Measurements from ENCODE around the gene MRGPRE.

MRGPRE gene

DNA sequence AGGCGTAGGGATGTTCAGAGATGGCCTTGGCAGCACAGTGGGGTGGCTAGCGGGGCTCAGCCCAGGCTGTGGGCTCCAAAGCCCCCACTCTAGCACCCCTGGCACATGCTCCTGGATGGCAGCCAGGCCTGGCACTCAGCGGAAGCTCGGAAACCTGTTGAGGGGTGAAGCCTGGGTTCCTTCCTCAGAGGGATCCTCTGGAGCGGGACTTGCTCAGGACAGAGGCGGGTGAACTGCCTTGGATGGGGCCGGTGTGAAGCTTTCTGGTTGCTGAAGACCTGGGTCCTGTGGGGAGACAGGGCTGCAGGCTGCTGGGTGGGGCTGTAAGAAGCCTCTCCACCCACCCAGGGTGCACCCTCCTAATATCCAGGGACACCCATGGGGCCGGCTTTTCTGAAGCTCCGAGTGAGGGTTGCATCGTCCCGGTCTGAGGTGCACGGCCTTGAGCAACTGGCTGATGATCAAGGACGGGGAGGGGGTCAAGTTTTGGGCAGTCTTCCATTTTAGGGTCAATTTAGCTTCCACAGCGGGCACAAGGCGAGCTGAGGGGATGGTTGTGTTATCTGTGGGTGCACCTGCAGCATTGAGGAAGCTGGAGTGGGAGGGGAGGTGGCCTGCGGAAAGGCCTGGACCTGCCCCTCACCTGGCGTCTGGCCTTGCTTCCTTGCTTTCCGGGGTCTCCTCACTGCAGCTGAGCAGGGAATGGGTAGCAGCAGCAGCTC, 5.2 kb downstream of the MRGPRE start:
- DNase-seq = no peak

DNA sequence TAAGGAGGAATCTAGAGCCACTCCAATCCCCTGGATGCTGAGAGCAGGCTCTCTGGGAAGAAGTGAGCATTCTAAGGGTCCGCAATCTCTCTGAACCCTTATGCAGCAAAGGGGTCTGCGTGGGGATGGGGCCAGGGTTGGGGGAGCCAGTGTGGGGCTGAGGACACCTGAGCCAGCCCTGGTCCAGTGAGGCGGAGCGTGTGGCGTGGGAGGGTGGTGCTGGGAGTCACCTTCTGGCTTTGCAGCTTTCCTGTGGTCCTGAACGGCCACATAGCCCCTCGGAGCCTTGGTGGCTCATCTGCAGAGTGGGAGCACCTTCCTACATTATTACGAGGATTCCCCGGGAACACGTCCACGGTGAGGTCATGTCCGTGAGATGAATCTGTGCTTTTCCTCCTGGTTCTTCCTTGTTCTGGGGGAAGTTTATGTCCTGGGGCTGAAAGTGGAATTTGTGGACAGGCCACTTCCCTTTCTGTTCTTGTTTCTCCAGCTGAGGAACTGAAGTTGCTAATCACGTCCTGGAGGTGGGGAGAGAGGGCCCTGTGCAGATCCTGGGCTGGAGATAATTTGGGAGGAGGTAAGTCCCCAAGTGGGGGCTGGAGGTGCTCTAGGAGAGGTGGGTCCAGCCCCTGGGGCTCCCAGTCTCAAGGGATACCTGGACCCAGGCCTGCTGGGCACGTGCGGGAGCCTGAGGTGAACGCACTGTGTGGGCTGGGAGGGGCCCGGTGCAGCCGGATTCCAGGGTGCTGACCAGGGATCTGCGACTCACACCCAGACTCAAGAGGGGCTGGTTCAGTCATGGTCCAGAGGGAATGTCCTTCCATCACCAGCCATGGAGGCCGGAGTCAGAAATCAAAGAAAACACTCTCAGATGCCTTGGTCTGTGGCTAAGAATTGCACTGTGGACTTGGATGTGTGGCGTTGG, 6.1 kb downstream of the MRGPRE start:
- peak in 1 of 14 donors; percentile 8 for DNase-seq

DNA sequence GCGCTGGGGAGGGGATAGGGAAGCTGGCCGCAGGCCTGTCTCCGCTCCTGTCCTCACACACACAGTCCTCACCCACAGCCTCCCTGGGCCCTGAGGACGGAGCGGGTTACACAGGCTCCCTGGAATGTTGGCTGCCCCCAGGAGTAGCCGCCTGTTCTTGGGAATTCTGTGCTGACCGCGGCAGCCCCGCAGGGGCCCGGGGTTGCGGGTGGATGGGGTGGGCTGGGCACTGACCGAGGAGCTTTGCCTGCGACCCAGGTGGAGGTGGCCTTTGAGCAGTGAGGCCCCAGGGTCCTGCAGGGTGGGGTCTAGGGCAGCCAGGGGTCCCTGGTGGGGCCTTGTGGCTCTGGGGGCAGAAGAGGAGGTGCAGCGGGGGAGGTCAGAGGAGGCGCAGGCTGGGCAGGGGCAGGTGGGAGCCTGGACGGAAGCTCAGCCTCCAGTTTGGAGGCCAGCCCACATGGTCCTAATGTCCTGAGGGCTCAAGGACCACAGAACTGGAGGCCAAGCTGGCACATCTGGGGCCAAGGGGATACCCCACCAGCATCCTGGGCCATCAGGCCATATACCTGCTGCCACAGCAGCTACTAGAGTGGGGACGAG, 7.0 kb downstream of the MRGPRE start:
- DNase-seq = no peak

DNA sequence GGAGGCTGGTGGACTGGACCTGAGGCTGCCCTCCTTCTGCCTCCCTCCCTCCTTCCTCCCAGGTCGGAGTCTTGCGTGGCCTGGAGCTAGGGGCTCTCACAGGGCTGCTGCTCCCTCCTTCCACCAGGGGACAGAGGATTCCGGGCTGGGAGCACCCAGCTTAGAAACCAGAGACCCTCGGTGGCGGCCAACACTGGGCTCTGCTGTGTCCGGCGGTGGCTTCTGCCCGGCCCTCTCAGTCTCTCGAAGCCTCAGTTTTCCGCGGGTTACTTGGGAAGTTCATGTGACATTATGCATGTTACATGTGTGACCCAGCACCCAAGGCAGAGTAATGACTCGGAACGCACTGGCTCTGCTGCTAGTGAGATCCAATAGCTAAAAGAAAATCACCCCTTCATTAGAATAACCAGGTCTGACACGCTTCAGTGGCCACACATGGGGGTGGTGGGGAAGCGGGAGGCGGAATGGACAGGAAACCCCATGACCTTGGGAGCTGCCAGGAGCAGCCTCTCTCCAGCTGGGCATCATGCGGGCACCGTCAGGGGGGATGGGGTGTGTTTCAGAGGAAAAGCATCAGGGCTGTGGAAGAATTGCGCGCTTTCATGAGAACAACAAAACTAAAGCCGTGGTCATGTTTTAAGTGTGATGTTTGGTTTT, 7.7 kb downstream of the MRGPRE start:
- peak in 1 of 14 donors; percentile 30 for DNase-seq

DNA sequence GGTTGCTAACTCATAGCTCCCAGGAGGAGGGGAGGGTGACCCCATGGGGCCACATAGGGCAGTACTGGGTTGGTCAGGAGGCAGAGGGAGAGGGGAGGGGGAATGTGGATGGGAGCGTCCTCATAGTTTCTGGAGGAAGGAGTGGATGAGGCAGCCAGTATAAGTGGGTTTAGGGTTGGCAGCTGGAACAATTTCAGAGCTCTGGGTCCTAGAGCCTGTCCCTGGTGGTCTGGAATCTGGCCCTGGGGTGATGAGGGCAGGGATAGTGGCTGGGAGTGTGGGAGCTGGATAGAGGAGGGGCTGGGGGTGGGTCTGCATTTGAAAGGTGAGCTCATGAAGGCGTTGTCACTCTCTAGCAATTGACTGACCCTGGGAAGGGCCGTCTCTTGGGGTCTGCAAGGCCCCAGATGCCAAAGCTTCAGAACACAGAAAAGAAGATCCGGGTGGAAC, 8.3 kb downstream of the MRGPRE start:
- DNase-seq = no peak

DNA sequence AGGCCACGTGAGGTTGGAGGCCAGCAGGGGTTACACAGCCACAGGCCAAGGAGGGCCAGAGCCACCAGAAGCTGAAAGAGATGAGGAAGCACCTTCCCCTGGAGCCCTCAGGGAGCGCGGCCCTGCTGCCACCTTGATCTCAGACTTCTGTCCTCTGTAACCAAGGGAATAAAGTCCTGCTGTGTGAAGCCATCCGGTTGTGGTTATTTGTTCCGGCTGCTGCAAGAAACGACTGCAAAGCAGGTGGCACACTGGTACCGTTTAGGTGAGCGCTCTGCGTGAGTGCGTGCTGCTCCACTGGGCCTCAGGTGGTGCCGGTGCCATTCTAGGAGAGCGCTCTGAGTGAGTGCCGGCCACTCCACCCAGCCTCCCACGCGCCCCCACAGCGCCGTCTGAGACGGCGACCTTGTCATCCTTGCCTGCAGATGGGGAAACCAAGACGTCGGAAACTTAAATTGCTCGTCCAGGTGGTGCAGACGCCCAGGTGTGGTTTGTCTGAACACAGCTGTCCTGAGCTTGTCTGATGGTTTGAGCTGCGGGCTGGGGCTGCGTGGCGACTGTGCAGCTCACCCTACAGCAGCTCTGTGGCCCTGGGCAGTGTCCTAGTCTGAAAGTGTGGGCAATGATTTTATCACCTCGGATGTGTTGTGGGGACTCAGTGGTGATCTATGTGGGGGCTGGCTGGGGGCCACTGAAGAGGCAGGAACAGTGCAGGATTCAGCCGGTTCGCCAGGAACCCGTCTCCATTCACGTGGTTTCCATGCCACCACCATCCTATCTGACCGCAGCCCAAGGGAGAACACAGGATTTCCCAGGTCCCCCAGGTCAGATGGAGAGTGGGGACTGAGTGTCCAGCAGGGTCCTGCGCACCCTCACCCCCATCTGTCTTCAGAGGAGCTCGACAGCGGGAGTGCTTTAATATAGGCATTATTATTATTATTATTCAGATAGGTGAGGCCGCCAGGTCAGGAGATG, 9.0 kb downstream of the MRGPRE start:
- no peak for DNase-seq

DNA sequence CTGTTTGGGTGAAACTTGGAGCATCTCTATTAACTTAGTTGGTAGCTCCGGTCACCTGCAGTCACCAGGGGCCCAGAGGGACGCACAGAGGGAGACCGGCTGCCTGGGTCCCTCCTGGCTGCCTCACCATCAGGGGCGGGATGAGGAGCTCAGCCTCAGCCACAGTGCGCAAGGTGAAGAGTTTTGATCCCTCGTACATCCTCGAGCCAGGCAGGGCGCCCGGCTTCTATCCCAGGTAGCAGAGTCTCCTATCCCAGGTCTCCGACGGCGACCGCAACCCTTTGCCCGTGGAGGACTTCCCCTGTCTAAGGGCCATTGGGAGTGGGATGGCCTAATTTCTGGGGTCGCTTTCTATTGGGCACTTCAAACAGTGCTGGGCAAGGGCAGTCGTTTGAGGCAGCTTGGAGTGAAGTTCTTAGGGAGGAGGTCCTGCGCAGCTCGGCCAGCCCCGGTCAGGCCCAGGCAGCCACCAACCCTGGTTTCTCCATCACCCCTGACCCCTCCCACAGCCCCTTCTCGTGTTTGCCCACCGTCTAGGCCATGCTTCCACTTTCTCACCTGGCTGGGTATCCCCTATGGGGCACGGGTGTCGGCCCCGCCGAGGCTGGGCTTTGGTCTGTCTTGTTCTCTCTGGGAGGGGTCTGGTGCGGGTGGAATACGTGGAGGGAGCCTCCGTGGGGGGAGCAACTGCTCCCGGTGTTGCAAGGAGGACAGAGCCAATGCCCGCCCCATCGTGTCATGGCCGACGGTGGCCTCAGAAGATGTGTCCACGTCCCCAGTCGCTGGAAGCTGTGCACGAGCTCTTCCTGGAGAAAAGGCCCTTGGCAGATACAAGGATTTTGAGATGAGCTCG, 10.0 kb downstream of the MRGPRE start:
- no peak for DNase-seq

DNA sequence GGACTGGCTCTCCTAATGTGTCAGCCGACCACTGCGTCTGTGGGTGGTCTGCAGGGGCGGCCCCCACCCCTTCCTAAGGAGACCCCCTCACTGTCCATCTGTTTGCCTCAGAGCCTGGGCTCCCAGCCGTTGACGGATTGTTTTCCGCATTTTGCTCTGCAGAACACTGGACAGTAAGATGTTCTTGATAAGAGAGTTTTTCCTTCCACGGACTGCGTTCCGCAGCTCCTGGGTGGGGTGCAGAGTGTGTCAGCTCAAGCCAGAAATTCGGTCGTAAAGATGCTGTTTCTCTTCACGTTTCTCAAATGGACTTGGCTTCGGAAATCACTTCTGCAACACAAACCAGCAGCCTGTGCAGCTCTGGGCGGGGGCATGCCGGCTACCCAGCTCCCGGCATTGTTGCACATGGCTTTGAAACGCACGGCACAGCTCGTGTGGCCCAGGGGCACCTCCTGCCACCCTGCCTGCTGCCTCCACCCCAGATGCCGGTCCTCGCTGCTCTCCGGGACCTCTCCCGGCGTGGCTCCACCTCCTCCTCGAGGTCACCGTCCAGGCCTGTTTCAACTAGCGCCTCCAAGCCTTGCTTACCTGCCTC, 10.7 kb downstream of the MRGPRE start:
- DNase-seq = no peak

DNA sequence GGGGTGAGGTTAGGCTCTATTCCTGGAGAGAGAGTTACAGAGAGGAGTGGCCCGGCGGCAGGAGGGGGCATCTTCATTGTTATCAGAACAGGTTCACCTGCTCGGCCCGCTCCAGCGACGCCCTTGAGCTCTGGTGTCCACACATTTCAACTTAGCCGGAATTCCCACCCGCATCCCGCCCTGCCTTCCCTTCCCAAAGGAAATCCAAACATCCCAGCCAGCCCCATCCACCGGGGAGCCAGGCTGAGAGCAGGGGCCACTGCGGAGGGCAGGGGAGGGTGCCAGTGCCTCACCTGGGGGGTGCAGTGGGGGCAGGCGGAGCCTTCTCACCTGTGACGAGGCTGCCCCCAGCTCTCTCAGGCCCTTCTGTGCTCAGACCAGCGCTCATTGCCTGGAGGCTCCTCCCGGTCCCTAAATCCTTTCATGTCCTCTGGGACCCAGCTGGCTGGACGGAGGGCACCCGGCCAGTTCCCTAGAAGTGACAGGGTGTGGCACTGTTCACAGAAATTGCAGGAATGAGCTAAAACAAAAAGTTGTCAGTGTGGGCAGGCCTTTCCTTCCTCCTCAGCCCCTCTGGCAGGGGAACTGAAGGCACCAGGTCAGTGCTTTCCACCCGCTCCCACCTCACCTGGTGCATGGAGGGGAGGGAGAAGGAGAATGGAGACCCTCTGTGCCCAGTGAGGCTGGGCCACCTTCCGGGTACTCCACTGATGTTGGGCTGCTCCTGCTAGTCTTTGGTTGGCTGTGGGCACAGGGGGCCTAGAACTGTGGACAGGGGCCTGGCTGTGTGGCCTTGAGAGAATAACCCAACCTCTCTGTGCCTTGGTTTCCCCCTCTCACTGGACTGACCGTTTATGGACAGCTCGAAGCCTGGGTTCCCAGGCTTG, 11.5 kb downstream of the MRGPRE start:
- no peak for DNase-seq

DNA sequence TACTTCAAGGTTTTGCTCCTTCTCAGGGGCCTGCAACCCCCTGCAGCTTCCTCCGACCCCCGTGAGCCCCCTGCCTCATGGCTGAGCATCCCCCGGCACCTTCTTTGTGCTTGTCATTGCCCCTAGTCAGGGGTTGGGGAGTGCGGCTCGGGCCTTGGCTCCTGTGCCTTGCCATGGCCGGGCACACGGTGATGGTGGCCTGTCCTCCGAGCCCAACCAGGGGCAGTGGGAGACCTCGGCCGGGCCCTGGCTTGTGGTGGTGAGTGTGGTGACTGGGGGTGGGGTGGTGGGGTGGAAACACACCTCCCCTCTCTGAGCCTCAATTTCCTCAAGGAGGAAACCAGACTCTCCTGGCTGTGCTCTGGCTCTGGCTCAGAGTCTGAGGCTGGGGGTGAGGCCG, 12.1 kb downstream of the MRGPRE start:
- no peak for DNase-seq

DNA sequence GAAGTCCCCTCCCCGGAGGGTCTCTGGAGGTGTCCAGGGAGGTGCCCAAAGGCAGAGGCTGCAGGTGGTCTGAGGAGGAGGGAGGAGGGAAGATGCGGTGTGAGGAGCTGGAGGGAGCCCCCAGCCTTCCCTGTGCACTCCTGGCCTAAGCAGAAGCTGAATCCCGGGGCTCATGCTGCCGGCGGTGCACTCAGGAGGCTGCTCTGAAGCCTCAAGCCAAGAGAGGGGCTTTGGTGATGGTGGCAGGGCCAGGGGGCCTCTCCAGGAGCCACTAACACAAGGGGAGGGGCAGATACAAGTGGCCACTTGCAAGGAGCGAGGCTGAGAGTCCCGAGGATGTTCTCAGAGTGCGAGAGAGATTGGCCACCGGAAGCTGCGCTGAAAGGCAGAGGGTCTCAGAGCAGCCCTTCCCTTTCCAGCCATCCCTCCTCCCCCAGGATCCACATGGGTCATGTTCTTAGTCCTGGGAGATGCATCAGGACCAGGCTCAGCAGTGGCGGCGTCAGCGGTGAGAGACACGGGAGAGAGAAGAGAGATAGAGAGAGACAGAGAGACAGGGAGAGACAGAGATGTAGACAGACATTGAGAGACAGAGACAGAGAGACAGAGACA, 12.8 kb downstream of the MRGPRE start:
- no peak for DNase-seq

DNA sequence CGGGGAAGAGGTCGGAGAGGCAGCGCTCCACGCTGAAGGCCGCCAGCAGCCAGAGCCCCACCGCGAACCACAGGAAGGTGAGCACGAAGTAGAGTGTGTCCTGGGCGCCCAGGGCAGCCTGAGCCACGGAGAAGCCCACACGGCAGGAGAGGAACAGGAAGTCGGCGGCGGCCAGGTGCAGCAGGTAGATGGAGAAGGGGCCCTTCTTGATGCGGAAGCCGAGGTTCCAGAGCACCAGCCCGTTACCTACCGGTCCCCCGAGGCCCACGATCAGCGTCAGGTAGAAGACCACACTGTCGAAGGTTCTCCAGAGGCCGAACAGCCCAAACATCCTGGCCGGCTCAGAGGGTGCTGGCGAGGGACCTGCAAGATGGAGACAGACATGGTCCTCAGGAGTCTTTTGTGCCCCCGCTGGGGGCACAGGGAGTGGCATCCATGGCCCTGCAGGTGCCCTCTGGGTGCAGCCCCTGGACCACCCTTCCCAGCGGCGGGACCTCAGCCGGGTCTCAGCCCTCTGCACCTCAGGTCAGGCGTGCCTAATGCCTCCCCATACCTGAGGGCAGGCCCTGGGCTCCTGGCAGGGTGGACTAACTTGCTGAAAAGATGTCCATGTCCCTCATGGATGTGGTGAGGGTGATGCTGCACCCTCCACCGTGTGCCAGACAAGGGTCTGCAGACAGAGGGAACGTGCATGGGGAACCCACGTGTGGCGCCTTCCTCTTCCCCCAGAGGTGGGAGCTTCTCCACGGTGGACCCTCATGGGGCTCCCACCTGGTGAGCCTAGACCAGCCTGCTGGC, 13.5 kb downstream of the MRGPRE start, which contains the start of gene MRGPRG:
TSS of gene MRGPRG (minus strand) at position 331 of the 798 bp plus-strand sequence. CDS start at position 331, 0 bp downstream.
- DNase-seq = no peak

DNA sequence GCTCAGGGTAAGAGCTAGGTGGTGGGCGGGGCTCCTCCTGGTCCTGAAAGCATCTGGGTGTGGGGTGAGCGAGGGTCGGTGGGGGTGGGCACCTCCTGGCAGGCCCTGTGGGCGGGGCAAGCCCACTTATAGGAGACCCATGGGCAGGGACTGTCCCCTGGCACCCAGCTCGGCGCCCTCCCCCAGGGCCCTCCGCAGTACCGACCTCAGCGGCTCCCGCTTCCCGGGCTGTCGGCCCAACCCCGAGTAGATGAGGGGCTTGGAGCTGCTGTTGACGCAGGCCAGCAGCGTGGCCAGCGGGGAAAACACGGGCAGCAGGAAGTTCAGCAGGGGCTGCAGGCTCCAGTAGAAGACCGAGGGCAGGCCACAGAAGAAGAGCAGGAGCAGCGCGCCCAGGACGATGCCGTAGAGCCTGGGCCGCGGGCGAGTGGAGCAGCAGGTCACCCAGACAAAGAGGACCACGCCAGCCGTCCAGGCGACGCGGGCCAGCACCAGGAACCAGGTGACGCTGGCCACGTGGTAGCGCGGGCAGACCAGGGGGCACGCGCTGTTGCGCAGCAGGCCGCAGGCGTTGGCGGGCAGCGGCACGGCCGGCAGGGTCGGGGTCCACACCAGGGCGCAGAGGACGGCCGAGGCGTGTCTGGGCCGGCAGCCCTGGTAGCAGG, 14.3 kb downstream of the MRGPRE start:
- no peak for DNase-seq

DNA sequence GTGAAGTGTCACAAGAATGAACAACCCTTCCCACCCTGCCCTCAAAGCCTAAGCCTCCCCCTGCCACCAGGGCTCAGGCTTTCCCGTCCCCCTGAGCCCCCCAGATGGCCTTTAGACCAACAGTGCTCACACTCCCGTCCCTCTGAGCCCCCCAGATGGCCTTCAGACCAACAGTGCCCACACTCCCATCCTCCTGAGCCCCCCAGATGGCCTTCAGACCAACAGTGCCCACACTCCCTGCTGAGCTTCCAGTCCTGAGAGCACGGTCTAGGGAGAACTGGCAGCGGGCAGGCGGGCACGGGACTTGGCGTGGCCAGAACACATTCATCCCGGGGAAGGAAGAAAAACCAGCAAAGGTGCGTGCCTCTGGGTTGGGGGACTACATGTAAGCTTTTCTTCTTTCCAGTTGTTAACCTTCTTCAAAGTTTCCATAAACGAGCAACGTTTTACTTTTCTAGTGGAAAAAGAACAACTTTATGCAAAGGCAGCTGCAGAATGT, 16.1 kb downstream of the MRGPRE start:
- no peak for DNase-seq

DNA sequence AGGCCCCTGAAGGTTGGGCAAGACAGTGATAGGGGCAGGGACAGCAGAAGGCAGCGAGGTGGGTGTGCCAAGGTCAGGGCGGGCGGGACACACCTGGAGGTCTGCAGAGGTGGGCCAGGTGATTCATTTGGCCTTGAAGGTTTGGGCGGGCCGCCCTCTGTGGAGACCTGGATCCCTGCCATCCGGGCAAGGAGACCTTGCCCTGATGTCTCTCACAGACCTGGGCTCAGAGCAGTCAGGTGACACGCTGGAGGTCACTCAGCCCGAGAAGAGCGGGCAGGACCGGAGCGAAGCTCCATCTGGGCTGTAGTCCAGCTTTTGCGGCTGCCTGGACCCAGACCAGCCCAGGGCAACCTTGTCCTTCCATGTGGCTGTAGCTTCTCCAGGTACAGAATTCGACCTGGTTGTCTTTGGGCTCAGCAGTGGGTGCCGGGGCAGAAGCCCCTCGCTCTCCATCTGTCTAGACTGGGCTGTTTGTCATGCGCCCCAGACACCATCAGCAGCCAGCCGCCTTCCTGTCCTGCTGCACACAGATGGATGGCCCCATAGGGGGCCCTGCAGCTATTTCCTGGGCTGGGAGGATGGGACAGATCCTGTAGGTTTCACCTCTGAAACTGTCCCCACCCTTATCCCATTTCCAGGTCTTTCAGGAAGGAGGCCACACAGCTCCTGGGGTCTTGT, 16.7 kb downstream of the MRGPRE start:
- DNase-seq = peak in 1 of 14 donors; percentile 5

DNA sequence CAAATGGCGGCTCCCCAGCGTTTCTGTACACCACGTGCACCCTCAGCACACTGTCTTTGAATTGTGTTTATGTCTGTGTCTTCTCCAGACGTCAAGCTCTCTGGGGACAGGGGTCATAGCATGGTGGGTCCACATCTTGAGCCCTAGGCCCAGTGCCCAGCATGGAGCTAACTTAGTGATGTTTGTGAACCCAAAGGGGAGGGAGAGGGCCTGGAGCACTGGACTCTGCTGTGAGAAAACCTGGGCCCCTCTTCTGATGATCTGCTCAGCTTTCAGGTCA, 17.9 kb downstream of the MRGPRE start:
- DNase-seq = no peak
